ENCODE results near the gene PDIA3. TPM values are rescaled to one million over a fixed set of nuclear protein-coding genes. Genes with fewer than 3 reads are reported as not detected.
A peak's percentile ranks its signal among the peaks of the same experiment; 100 is the strongest.

PDIA3 gene
- total and polyA plus RNA-seq, 2 of the 13 experiments (the other 11 are each of a cell fraction or from before 2014, with no cell fraction given), result 238 to 433 TPM

DNA sequence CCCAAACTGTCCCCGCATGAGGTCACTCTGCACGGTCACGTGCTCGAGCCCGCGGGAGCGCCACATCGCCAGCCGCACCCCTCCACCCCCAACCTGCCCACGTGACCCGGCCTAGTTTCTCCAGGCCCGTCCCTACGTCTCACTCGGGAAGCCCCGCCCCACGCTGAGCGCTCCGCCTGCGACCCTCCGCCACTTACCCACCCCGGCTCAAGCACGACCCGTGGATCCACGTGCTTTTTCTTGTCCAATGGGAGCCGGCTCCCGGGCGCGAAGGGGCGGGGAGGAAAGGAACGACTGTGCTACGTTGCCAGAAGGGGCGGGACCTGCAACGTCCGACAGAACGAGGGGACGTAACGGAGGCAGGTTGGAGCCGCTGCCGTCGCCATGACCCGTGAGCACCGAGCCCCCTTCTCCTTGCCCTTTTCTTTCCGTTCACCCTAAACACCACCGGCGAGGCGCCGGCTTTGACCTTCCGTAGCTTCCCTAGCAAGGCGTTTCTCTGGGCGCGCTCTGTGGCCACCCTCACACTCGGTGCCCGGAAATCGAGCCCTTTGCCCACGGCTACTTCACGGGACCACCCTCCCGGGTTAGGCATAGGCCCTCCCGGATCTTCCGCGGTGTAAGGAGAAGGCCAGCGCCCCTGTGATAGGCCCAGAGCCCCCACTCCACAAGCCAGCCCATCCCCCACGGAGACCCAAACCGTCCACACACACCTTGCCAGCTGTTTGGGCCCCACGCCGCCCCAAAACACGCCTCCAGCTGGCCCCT lies 45.9 kb downstream of the PDIA3 start, which contains the start of gene SERF2 (continued):
- TF ChIP-seq, protein P1, sequence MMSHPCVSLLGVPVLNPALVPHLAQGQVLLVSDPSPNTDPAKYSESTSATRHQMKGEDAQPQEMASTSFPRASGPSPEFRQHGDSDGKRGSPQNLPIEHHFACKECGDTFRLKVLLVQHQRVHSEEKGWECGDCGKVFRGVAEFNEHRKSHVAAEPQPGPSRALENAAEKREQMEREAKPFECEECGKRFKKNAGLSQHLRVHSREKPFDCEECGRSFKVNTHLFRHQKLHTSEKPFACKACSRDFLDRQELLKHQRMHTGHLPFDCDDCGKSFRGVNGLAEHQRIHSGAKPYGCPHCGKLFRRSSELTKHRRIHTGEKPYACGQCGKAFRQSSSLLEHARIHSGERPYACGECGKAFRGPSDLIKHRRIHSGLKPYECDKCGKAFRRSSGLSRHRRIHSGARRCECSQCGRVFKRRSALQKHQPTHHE (CRISPR knock-in tag; IDR thresholded peaks at IDR 0.05; ENCODE audit: borderline replicate concordance), result no peak
- TF ChIP-seq, protein P2, sequence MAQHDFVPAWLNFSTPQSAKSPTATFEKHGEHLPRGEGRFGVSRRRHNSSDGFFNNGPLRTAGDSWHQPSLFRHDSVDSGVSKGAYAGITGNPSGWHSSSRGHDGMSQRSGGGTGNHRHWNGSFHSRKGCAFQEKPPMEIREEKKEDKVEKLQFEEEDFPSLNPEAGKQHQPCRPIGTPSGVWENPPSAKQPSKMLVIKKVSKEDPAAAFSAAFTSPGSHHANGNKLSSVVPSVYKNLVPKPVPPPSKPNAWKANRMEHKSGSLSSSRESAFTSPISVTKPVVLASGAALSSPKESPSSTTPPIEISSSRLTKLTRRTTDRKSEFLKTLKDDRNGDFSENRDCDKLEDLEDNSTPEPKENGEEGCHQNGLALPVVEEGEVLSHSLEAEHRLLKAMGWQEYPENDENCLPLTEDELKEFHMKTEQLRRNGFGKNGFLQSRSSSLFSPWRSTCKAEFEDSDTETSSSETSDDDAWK (CRISPR knock-in tag; IDR thresholded peaks at IDR 0.05), result no peak
- TF ChIP-seq AKAP8 (CRISPR knock-in tag; IDR thresholded peaks at IDR 0.05) (no peak), ATRX (CRISPR knock-in tag; IDR thresholded peaks at IDR 0.05; ENCODE audit: borderline replicate concordance) (no peak), RBAK (CRISPR knock-in tag; IDR thresholded peaks at IDR 0.05) (no peak), ZBTB42 (CRISPR knock-in tag; IDR thresholded peaks at IDR 0.05) (no peak), ZNF558 (CRISPR knock-in tag; IDR thresholded peaks at IDR 0.05; ENCODE audit: borderline replicate concordance) (no peak), ZSCAN22 (CRISPR knock-in tag; IDR thresholded peaks at IDR 0.05) (no peak), XRCC5 (optimal IDR thresholded peaks at IDR 0.05; ENCODE audit: low read length) (peak; percentile 27), THAP11 (CRISPR knock-in tag; IDR thresholded peaks at IDR 0.05) (peak; percentile 68), ZNF382 (CRISPR knock-in tag; IDR thresholded peaks at IDR 0.05; ENCODE audit: borderline replicate concordance) (no peak), RARG (CRISPR knock-in tag; IDR thresholded peaks at IDR 0.05; ENCODE audit: low read depth) (no peak), ZMYM4 (CRISPR knock-in tag; IDR thresholded peaks at IDR 0.05) (peak; percentile 71), ZNF432 (CRISPR knock-in tag; IDR thresholded peaks at IDR 0.05; ENCODE audit: borderline replicate concordance) (no peak), ZNF850 (CRISPR knock-in tag; conservative IDR thresholded peaks at IDR 0.05) (no peak), MEIS1 (CRISPR knock-in tag; IDR thresholded peaks at IDR 0.05; ENCODE audit: borderline replicate concordance) (peak; percentile 21; the same call in 1 of the 2 replicates)
- TF ChIP-seq, protein P3, sequence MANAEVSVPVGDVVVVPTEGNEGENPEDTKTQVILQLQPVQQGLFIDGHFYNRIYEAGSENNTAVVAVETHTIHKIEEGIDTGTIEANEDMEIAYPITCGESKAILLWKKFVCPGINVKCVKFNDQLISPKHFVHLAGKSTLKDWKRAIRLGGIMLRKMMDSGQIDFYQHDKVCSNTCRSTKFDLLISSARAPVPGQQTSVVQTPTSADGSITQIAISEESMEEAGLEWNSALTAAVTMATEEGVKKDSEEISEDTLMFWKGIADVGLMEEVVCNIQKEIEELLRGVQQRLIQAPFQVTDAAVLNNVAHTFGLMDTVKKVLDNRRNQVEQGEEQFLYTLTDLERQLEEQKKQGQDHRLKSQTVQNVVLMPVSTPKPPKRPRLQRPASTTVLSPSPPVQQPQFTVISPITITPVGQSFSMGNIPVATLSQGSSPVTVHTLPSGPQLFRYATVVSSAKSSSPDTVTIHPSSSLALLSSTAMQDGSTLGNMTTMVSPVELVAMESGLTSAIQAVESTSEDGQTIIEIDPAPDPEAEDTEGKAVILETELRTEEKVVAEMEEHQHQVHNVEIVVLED (CRISPR knock-in tag; IDR thresholded peaks at IDR 0.05; ENCODE audit: borderline replicate concordance), result peak; percentile 94
- TF ChIP-seq, protein P4, sequence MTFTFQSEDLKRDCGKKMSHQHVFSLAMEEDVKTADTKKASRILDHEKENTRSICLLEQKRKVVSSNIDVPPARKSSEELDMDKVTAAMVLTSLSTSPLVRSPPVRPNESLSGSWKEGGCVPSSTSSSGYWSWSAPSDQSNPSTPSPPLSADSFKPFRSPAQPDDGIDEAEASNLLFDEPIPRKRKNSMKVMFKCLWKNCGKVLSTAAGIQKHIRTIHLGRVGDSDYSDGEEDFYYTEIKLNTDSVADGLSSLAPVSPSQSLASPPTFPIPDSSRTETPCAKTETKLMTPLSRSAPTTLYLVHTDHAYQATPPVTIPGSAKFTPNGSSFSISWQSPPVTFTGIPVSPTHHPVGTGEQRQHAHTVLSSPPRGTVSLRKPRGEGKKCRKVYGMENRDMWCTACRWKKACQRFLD (CRISPR knock-in tag; IDR thresholded peaks at IDR 0.05; ENCODE audit: borderline replicate concordance), result no peak
- TF ChIP-seq, protein P5, sequence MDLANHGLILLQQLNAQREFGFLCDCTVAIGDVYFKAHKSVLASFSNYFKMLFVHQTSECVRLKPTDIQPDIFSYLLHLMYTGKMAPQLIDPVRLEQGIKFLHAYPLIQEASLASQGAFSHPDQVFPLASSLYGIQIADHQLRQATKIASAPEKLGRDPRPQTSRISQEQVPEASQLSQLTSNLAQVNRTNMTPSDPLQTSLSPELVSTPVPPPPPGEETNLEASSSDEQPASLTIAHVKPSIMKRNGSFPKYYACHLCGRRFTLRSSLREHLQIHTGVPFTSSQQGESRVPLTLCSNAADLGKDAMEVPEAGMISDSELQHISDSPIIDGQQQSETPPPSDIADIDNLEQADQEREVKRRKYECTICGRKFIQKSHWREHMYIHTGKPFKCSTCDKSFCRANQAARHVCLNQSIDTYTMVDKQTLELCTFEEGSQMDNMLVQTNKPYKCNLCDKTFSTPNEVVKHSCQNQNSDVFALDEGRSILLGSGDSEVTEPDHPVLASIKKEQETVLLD (CRISPR knock-in tag; IDR thresholded peaks at IDR 0.05; ENCODE audit: low read depth), result no peak; the same call in 1 of the 2 replicates
- TF ChIP-seq, protein P6, sequence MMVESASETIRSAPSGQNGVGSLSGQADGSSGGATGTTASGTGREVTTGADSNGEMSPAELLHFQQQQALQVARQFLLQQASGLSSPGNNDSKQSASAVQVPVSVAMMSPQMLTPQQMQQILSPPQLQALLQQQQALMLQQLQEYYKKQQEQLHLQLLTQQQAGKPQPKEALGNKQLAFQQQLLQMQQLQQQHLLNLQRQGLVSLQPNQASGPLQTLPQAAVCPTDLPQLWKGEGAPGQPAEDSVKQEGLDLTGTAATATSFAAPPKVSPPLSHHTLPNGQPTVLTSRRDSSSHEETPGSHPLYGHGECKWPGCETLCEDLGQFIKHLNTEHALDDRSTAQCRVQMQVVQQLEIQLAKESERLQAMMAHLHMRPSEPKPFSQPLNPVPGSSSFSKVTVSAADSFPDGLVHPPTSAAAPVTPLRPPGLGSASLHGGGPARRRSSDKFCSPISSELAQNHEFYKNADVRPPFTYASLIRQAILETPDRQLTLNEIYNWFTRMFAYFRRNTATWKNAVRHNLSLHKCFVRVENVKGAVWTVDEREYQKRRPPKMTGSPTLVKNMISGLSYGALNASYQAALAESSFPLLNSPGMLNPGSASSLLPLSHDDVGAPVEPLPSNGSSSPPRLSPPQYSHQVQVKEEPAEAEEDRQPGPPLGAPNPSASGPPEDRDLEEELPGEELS (CRISPR knock-in tag; IDR thresholded peaks at IDR 0.05), result peak; percentile 39; the same call in 1 of the 2 replicates

Measured in HepG2 (cell line).